ENCODE data around the gene RFTN1.

Gene RFTN1

DNA sequence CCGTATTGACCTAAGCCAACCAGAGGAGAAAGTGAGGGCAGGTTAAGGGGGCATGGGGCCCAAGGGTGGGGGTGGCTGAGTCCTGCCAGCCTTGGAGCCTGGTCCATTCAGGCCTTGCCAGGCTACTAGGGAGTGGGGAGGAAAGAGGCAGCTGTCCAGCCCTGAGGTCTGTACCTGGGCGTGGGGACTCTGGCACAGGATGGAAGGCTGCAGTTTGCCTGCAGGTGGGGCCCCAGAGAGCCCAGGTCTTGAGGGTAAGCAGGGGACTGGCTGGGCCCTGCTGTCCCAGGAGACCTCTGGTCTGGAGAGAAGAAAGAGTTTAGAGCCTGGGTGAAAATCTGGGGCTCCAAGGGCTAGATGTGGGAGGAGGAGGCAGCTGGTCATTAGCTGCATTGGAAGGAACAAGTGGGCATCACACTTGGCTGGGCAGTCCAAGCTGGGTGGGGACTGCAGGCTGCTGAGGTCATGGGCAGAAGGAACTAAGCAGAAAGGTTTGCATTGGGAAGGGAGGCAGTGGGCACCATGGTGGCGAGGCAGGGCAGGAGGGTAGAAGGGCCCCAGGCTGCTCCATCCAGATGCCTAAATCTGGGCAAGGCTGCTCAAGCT is 140.1 kb downstream of the RFTN1 start:
- no peak for FAIRE-seq

DNA sequence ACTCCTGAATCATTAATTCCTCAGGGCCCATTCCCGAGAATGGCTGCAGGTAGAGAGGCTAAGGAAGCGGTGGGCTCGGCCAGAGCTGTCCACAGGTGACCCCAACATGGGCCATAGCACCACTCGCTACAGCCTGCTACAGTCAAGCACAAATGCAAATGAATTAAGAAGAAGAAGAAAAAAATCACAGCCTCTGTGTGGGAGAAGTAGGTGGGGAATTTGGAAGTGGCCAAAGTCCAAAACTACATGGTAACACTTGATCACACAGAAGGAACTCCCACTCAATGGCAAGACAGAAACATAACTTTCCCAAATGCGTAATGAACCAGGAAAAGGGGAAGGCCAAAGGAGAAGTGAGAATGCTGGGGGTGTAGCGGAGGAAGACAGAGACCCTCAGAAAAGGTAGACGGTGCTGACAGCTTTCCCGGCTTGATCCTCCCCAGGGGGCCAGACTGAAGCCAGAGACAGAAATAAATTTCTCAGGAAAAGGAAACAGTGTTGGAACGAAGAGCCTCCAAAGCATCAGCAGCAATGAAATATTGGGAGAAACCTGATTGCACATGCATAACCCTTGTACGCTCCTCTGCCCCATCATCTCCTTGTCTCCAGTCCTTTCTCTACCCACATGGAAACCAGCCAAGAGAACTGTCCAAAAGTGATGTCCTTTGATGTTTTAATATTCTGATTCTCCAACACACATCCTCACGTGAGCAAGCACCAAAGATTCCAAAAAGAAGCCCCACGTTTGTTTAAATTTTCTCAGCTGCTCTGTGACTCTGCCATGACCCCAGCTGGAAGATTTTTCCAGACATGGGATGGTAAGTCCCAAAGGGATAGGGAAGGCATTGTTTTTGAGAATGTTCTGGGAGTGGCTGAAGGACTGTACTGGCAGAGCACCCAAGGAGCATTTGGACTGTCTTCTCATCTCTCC is 140.9 kb downstream of the RFTN1 start:
- no peak for FAIRE-seq

DNA sequence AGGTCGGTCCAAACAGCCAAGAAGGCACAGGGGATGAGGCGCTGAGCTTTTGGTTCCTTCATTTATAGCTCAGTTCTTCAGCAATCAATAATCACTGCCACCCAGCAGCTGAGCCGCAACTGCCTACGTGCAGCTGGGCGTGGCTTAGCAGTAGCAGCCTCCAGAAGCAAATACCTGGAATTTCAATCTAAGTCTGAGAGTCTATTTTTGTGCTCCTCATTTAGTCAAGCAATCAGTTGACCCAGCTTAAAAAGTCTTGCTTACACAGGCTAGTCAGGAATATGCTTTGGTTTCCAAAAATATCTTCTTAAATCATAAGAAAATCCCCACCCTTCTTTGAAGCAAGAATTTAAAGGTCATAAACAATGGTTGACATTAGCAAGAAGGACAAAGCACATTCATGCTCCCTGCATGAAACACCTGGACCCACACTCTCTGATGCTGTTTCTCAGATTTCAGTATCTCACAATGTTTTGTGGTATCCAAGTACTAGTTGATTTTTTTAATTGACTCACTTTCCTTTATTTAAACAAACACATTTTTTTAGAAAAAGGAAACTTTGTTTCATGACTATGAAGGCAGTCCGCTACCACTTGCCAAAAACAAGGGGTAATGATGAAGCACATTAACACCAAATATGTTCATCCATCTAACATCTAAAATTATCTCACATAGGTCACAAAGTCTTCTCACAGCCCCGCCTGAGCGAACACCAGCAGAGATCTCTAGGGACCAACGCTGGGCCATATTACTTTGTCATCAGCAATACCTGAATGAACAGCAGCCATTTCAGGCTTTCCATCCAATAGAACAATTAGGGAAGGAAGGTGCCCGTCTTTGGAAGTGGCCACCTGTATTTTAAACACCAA is 142.4 kb downstream of the RFTN1 start:
- FAIRE-seq, result no peak

- no peak for FAIRE-seq
Measured at GRCh38 chr3:16370503-16370871, 143.0 kb downstream of the RFTN1 start.

GRCh38 chr3:16369885-16370284 is 143.6 kb downstream of the RFTN1 start:
- no peak for FAIRE-seq

- FAIRE-seq, result no peak
Measured at GRCh38 chr3:16369276-16369675, 144.2 kb downstream of the RFTN1 start.

DNA sequence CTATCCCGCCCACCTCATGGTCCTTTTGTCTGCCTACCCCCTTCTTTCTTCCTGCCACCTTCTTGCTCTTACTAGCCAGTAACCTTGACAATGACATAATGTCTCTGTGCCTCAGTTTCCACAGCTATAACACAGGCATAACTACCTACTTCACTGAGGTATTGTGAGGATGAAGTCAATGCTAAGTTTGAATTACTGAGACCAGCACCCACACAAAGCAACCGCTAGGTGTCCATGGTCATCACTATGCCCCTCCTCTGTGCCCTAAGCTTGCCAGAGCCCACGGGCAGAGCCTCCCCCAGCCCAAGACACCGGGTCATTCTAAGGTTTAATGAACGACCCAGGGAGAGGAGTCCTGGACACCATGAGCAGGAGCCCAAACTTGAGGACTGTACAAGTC is 146.9 kb downstream of the RFTN1 start:
- FAIRE-seq, result no peak

DNA sequence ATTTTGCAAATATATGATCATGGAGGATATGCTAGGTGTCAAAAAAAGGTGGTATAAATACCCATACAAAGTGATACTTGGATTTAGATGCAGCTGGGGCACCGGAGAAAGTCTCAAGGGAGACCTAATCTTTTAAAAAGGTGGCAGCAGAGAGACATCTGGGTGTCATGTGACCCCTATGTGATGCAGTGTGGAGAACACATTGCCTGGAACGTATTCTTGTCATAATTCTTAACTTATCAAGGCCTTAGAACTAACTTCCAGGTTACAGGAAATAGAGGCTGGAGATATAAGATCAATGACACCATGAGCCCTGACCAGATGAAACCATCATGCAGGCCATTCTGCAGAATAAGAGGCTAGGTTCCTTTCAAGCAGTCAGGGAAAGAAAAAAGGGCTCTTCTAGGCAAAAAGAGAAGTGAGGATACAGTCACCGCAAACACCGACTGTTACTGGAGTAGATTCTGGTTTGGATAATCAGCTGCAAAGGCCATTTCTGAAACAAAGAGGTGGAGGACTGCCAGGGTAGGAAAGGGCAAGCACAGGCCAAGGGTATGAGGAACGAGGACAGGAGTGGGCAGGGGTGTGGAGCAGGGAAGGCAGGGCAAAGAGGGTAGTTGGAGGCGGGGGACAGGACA is 147.9 kb downstream of the RFTN1 start:
- FAIRE-seq, result no peak

GRCh38 chr3:16364963-16365362 is 148.5 kb downstream of the RFTN1 start:
- FAIRE-seq, result no peak

DNA sequence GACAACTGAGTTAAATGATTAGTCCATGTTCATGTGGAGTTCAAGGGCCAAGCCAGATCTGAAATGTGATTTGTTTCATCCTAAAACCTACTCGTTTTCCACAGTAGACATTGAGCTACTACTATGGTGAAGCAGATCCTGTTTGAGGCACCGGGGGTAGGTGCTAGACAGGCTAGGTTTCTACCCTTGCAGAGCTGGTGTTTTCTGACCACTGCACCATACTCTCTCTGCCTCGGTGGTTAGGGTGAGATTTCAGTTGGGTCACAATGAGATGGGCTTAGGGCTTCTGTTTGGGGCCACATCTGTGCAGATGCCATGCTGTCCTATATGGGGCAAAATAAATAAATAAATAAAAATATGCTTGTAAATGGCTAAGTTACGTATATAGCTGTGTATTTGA is 149.2 kb downstream of the RFTN1 start:
- FAIRE-seq, result no peak

- no peak for FAIRE-seq
Measured at GRCh38 chr3:16363636-16364035, 149.9 kb downstream of the RFTN1 start.

GRCh38 chr3:16362770-16363169 is 150.7 kb downstream of the RFTN1 start:
- FAIRE-seq, result no peak

- FAIRE-seq, result no peak
Measured at GRCh38 chr3:16361087-16361486, 152.4 kb downstream of the RFTN1 start.

- FAIRE-seq, result no peak
Measured at GRCh38 chr3:16359331-16359730, 154.2 kb downstream of the RFTN1 start.

- no peak for FAIRE-seq
Measured at GRCh38 chr3:16358336-16358735, 155.2 kb downstream of the RFTN1 start.

DNA sequence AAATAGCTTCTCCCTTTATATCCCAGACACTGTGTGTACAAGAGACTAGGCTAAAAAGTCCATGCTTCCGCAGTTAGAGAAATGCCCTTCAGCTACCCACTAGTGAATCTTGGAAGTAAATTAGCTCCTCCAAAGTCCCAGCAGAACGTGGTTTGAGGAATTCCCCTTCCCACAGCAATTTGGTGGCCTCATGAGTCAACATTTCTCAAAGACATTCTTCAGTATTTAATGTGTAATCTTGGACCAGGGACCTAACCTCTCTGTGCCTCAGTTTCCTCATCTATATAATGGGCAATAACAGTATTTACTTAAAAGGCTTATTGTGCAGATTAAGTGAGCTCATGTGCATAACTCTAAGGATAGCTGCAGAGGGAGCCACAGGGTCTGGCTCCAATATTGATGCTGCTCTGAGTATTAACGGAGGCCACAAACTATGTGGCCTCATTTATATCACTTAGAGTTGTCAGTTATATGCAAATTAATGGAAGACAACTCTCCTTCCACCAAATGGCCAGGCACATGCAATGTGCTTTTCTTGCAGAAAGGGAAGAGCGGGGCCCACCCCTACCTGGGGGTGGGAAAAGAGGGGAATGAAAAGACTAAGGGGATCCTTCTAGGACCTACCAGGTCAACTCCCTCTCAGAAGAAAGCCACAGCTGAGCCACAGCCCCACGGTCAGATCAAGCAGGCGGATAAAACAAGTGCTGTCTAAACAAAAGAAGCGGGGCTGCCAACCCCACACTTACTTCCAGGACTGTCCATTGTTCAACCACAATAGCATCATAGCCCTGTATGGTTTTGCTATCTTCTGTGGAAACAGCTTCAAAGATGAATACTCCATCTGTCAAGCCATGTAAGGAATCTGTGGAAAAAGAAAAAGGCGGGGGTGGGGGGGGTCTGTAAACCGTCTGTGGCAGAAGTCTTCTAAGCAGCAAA is 156.0 kb downstream of the RFTN1 start:
- FAIRE-seq, result no peak

DNA sequence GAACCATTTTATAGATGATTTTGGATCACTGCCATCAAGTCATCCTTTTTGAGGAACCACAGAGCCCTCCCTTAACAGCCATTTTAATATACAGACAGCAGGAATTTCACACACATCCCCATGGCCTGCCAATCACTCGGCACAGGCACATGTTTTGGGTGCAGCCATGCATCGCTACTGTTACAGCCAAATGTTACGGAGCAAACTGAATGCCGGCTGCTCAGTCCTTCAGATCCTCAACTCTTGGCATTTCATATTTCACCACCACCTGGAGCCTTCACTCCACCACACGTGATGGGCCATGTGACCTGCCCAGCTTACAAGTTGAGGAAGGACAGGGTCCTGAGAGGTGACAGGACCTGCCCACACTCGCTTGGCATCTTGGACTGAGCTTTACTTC is 157.7 kb downstream of the RFTN1 start:
- FAIRE-seq, result no peak

DNA sequence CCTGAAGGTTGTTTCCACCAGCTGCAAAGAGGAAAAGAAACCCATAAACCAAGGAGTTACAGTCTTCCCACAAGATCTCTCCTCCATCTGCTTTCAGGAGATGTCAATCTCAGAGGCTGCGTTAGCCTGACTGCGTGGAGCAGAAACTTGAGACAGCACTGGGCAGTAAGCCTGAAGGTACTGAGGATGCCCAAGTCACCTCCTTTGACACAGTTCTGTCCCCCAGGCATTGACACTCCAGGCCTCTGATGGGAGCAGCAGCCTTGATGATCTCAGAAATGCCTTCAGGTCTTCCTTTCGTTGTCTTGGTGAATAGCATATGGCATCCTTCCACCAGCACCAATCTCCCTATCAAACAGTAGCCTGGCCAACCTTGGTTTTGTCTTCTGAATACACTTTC is 159.2 kb downstream of the RFTN1 start:
- no peak for FAIRE-seq

GRCh38 chr3:16352428-16352827 is 161.1 kb downstream of the RFTN1 start:
- FAIRE-seq, result no peak

- no peak for FAIRE-seq
Measured at GRCh38 chr3:16350597-16351318, 162.7 kb downstream of the RFTN1 start.

- no peak for FAIRE-seq
Measured at GRCh38 chr3:16349986-16350596, 163.4 kb downstream of the RFTN1 start.
